Stimulated activated naive B cell treated with anti-CD40 and anti-IgM and Interleukin-4, amounts not matched to agents 10 μg/mL and 1 μg/mL and 100 μg/mL, for 72 hours (primary cell): Measurements from ENCODE around the gene TARP.
A peak's percentile ranks its signal among the peaks of the same experiment; 100 is the strongest.

Experiments used
- ATAC-seq, 2 donors: fragments of 150-1000 bp; cut with Tn5 transposase; replicated peaks; 2 replicates each; pipeline ENCODE4 v1.10.0; 2021; ENCODE audit warnings: moderate library complexity in 1 of 2
- DNase-seq: peaks from one replicate; pipeline ENCODE4 v3.0.0; 2021
- H3K27ac Mint-ChIP-seq: one replicate; pipeline ENCODE4 v1.8.0; 2022; ENCODE audit warnings: mild to moderate bottlenecking, mixed read lengths
- H3K27me3 Mint-ChIP-seq, 2 donors: one replicate each; pipeline ENCODE4 v1.8.0; 2022; ENCODE audit warnings: mixed read lengths in 2 of 2
- H3K36me3 Mint-ChIP-seq, 2 donors: one replicate each; pipeline ENCODE4 v1.8.0; 2022; ENCODE audit warnings: mixed read lengths in 2 of 2, mild to moderate bottlenecking in 1 of 2
- H3K4me1 Mint-ChIP-seq, 2 donors: one replicate each; pipeline ENCODE4 v1.8.0; 2022; ENCODE audit warnings: mixed read lengths in 2 of 2, mild to moderate bottlenecking in 1 of 2
- H3K4me3 Mint-ChIP-seq, 2 donors: one replicate each; pipeline ENCODE4 v1.8.0; 2022; ENCODE audit warnings: mild to moderate bottlenecking in 2 of 2, mixed read lengths in 2 of 2, moderate library complexity in 1 of 2
- H3K9me3 Mint-ChIP-seq, 2 donors: one replicate each; pipeline ENCODE4 v1.8.0; 2022; ENCODE audit warnings: mixed read lengths in 2 of 2, mild to moderate bottlenecking in 1 of 2

The TARP gene

DNA sequence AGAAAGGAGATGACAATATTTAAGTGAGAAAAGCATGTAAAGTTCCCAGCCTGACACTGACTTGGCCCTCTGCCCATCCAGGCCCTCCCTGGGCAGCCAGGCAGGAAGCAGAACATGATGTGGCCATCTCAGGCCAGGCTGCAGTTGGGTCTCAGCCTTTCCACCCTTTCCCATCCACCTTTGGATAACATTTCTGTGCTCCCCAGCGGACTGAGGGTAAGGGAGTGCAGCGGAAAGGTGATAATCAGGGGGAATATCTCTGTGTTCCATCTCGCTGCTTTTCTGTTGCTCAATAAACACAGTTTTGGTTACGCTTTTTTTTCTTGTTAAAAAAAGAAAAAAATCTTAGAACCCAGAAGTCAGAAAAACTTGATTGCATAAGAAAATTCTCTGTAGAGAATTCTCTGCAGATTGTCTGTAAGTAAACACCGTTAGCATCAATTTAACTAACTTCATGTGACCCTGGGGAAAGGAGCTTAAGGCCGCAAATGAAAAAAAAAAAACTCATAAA lies 37.2 kb upstream of the TARP start:
- Mint-ChIP-seq H3K27ac (peak overlapping the region; percentile 47), H3K4me3 (peak overlapping the region; percentile 82 to 85), H3K4me1 (peaks cover 11 to 24% of the 10 kb centered on the region in 2 donors), H3K27me3 (peaks cover 0 to 4% of the 10 kb centered on the region in 2 donors), H3K9me3 (no peaks in the 10 kb centered on the region), H3K36me3 (no peaks in the 10 kb centered on the region)
- ATAC-seq (no peak), DNase-seq (no peak)

DNA sequence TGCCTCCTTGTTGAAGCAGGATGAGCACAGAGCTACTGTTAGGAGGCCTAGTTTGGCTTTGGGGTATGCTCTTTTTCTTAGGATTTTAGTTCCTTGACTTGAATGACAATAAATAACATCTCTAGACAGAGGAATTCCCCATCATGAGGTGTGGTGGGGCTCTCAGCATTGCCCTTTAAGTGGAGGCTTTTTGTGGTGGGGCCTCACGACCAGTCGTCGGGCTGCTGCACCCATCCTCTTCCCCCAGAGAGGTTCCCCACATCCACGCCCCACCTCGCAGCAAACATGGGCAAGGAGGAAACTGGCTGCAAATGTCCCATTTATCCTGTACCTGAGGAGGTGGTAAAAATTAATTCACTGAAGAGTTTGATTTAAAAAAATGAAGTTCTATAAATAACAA lies 36.1 kb upstream of the TARP start:
- ATAC-seq, result peak; percentile 50 to 73
- no peaks in the 10 kb centered on the region for H3K9me3 Mint-ChIP-seq
- no peak for DNase-seq
- H3K27me3 Mint-ChIP-seq, result peaks cover 0 to 11% of the 10 kb centered on the region in 2 donors
- H3K4me3 Mint-ChIP-seq, result no peak overlapping the region
- peaks cover 11 to 24% of the 10 kb centered on the region in 2 donors for H3K4me1 Mint-ChIP-seq
- H3K36me3 Mint-ChIP-seq, result no peaks in the 10 kb centered on the region
- no peak overlapping the region for H3K27ac Mint-ChIP-seq

DNA sequence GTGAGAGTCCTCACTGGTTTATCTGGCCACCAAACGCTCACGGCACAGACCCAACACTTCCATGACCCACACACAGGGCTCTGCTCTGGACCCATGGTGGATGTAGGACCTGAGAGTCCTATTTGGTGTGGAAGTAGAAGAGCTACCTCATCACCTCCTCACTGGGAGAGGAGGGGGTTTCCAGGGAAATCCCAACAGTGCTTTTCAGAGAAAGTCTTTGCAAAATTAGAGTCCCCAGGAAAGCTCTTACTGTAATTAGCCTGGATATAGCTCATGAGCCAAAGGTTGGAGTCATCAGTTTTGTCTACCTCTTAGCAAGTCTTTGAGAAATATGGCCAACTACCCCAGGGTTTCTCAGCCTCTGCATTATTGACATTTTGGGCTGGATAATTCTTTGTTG lies 34.7 kb upstream of the TARP start:
- Mint-ChIP-seq H3K27me3 (peaks cover 0 to 12% of the 10 kb centered on the region in 2 donors), H3K4me3 (no peak overlapping the region), H3K36me3 (no peaks in the 10 kb centered on the region), H3K4me1 (peaks cover 11 to 24% of the 10 kb centered on the region in 2 donors), H3K9me3 (no peaks in the 10 kb centered on the region), H3K27ac (no peak overlapping the region)
- DNase-seq, result no peak
- peak in 1 of 2 donors; percentile 51 for ATAC-seq

DNA sequence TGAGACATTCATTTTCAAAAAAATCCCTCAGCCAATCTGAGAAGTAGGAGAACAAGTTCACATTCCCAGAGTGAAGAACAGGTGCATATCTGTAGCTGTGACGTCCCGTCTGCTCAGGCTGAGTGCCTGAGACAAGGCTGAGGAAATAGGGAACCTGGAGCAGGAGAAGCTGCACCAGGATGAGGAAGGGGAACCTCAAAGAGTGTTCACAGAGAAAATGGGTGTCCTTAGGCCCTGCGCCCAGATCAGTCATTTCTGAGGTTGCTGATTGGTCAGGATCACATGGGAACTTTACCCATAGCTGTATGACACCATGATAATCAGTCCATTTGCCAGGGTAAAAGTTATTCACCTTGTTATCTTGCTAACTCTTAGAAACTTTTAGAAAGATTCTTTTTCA lies 34.2 kb upstream of the TARP start:
- DNase-seq, result no peak
- no peak overlapping the region for H3K27ac Mint-ChIP-seq
- no peak overlapping the region for H3K4me3 Mint-ChIP-seq

DNA sequence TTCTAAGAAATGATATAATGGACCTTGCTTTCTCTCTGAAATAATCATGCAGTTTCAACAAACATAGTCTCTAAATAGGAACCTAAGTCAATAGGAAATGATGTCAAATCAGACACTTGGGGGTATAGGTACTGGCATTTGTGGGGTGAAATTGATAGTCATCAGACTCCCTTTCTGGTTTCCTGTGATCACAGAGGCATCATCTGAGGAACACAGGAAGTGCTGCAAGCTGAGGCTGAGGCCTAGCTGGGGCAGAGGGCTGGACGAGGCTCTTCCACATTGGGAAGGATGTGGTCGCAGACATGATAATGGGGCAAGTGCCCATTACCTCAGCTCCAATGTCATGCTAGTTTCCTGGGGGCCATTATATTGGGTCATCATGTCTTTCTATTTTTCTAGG lies 33.5 kb upstream of the TARP start:
- no peak overlapping the region for H3K4me3 Mint-ChIP-seq
- no peaks in the 10 kb centered on the region for H3K9me3 Mint-ChIP-seq
- ATAC-seq, result no peak
- peaks cover 0 to 12% of the 10 kb centered on the region in 2 donors for H3K27me3 Mint-ChIP-seq
- no peak overlapping the region for H3K27ac Mint-ChIP-seq
- no peaks in the 10 kb centered on the region for H3K36me3 Mint-ChIP-seq
- H3K4me1 Mint-ChIP-seq, result peaks cover 11 to 24% of the 10 kb centered on the region in 2 donors
- no peak for DNase-seq

More for the DNA sequence above, 34.2 kb upstream of the TARP start:
- Mint-ChIP-seq H3K36me3 (no peaks in the 10 kb centered on the region), H3K27me3 (peaks cover 0 to 12% of the 10 kb centered on the region in 2 donors), H3K4me1 (peaks cover 11 to 24% of the 10 kb centered on the region in 2 donors), H3K9me3 (no peaks in the 10 kb centered on the region)
- ATAC-seq, result no peak

DNA sequence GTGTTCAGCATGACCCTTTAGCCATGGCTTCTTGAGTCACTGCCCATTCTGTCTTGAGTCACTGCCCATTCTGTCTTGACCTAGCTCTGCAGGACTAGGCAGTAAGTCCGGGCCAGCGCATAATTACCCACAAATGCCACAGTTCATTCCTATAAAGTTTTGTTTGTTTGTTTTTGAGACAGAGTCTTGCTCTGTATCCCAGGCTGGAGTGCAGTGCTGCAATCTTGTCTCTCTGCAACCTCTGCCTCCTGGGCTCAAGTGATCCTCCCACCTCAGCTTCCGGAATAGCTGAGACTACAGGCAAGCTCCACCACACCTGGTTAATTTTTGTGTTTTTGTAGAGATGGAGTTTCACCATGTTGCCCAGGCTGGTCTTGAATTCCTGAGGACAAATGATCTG lies 32.7 kb upstream of the TARP start:
- no peaks in the 10 kb centered on the region for H3K36me3 Mint-ChIP-seq
- H3K9me3 Mint-ChIP-seq, result no peaks in the 10 kb centered on the region
- H3K4me1 Mint-ChIP-seq, result peaks cover 11 to 19% of the 10 kb centered on the region in 2 donors
- ATAC-seq (no peak), DNase-seq (no peak)
- H3K4me3 Mint-ChIP-seq, result no peak overlapping the region
- H3K27me3 Mint-ChIP-seq, result peaks cover 0 to 12% of the 10 kb centered on the region in 2 donors
- no peak overlapping the region for H3K27ac Mint-ChIP-seq

DNA sequence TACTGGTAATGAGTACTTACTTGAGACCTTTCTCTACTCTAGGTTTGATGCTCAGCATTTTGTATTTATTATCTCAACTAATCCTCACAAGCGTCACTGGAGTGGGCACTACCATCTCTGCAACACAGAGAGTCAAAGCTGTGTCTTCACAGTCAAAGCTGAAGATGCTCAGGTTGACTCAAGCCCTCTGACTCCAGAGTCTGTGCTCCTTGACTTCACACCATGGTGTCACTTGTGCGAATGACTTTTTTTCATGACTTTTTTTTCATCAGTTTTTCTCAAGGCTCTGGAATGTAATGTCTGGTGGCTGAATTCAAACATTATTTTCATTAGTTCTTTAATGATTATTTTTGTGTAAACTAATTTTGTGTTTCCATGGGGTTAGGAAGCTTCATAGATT lies 30.4 kb upstream of the TARP start:
- no peak overlapping the region for H3K27ac Mint-ChIP-seq
- ATAC-seq (no peak), DNase-seq (no peak)
- no peaks in the 10 kb centered on the region for H3K9me3 Mint-ChIP-seq
- H3K36me3 Mint-ChIP-seq, result no peaks in the 10 kb centered on the region
- peaks cover 0 to 8% of the 10 kb centered on the region in 2 donors for H3K27me3 Mint-ChIP-seq
- no peak overlapping the region for H3K4me3 Mint-ChIP-seq
- H3K4me1 Mint-ChIP-seq, result peaks cover 0 to 3% of the 10 kb centered on the region in 2 donors

DNA sequence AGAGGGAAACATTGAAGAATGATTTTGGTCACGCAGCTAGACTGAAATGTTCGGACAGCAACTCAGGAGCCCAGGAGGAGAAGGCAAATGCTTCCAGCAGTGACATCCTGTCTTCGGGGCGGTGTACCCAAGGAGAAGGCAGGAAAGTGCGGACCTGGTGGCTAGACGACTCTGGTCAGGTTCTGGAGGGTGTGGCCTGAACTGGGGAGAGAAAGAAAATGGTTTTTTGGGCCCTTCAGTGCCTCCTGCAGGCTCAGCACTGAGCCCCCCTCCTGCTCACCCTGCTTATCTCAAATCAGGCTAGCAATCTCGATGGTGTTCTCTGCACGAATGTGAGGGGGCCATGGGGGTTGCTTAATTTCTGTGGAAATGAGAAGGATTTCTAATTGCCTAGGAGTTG lies 26.7 kb upstream of the TARP start:
- Mint-ChIP-seq H3K9me3 (no peaks in the 10 kb centered on the region), H3K4me3 (no peak overlapping the region), H3K36me3 (no peaks in the 10 kb centered on the region), H3K27me3 (peaks cover 0 to 7% of the 10 kb centered on the region in 2 donors), H3K4me1 (peaks cover 9 to 15% of the 10 kb centered on the region in 2 donors), H3K27ac (no peak overlapping the region)
- no peak for ATAC-seq
- DNase-seq, result no peak

DNA sequence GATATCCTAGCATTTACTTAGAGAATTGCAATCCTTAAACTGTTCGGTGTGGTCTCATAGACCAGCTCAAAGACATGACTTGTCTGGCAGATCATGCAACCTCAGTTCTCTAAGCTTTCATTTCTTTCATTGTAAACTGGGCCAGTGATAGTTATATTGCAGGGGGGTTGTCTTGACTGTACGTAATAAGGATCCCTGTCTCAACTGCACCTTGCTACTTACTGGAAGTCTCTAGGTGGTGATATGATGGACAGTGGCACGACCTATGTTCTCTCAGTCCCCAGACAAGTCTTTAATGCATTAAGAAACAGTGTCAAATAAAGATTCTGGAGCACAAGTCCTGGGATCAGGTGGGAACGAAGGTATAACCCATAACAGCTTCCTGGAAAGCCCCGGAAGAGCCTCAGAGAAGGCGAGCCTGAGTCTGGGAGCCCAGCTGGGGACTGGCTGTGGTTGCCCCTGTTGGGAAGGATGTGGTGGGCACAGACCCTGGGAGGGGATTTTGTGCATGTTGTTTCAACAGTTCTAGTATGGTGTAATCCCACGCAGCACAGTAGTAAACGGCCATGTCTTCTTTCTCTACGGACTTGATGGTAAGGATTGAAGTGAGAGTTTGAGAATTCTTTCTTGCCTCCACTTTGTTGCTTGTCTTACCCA lies 26.0 kb upstream of the TARP start:
- Mint-ChIP-seq H3K4me3 (no peak overlapping the region), H3K27me3 (no peaks in the 10 kb centered on the region), H3K4me1 (peaks cover 9 to 15% of the 10 kb centered on the region in 2 donors), H3K9me3 (no peaks in the 10 kb centered on the region), H3K36me3 (no peaks in the 10 kb centered on the region), H3K27ac (no peak overlapping the region)
- ATAC-seq (no peak), DNase-seq (no peak)

DNA sequence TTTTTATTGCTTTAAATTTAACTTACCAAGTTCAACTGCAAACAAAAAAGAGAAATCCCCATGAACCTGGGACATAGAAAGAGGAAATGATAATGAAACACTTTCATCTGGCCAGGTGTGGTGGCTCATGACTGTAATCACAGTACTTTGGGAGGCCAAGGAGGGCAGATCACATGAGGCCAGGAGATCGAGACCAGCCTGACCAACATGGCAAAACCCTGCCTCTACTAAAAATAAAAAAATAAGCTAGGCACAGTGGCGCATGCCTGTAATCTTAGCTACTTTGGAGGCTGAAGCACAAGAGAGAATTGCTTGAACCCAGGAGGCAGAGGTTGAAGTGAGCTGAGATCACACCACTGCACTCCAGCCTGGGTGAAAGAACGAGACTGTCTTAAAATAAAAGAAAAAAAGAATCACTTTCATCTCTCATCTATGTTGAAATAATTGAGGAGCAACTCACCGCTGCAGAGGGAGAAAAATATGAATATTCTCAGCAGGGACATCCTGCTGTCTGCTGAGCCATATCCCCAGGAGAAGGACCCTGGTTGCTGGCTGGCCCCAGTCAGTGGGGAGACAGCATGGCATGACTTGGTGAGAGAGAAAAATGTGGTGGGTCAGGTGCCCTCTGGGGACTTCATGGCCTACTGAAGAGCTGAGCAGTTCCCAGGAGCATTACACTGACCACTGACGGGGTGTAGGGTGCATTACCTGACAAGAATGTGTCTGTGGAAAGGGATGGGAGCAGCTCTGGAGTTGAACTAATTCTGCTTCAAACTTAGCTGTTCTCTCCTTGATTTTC lies 22.8 kb upstream of the TARP start:
- H3K4me3 Mint-ChIP-seq, result no peak overlapping the region
- H3K9me3 Mint-ChIP-seq, result no peaks in the 10 kb centered on the region
- H3K4me1 Mint-ChIP-seq, result peaks cover 9 to 15% of the 10 kb centered on the region in 2 donors
- H3K27me3 Mint-ChIP-seq, result no peaks in the 10 kb centered on the region
- ATAC-seq, result peak; percentile 81 to 82
- DNase-seq, result no peak
- peak overlapping the region; percentile 68 for H3K27ac Mint-ChIP-seq
- no peaks in the 10 kb centered on the region for H3K36me3 Mint-ChIP-seq

DNA sequence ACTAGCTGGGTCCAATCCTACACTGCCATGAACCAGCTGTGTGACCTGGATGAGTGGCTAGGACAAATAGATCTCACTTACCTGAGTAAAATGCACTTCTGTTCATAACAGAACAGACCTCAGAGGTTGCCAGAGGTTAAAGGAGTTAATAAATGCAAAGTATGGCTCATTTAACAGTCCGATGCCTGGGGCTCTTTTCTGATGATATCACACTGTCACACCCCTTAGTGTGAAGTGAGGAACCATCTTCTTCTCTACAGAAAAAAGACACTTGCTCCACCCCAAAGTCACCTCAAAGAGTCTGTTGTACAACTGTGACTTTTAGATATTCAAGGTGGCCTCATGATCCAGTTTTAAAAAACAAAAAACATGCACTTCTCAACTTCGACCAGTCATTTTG lies 21.5 kb upstream of the TARP start:
- DNase-seq (no peak), ATAC-seq (no peak)
- Mint-ChIP-seq H3K4me3 (no peak overlapping the region), H3K27me3 (no peaks in the 10 kb centered on the region), H3K4me1 (peaks cover 9 to 15% of the 10 kb centered on the region in 2 donors), H3K36me3 (no peaks in the 10 kb centered on the region), H3K27ac (no peak overlapping the region), H3K9me3 (no peaks in the 10 kb centered on the region)

DNA sequence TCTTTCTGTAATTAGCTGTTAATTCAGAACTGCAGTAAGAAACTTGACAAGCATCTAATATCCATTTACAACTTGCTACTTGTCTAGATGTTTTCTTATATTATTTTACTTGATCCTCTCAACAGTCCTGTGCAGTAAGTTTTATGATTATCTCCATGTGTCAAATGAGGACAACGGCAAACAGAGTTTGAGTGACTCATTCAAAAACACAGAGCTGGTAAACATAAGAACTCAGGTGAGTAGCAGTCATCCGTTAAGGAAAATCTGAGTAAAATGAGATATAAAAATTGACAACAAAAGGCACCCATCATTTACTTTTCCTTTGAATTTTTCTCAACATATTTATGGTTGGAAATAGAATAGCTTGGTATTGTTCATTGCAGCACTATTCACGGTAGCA lies 19.0 kb upstream of the TARP start:
- H3K4me1 Mint-ChIP-seq, result peaks cover 9 to 15% of the 10 kb centered on the region in 2 donors
- H3K4me3 Mint-ChIP-seq, result no peak overlapping the region
- no peaks in the 10 kb centered on the region for H3K9me3 Mint-ChIP-seq
- DNase-seq (no peak), ATAC-seq (no peak)
- H3K36me3 Mint-ChIP-seq, result no peaks in the 10 kb centered on the region
- no peaks in the 10 kb centered on the region for H3K27me3 Mint-ChIP-seq
- no peak overlapping the region for H3K27ac Mint-ChIP-seq

DNA sequence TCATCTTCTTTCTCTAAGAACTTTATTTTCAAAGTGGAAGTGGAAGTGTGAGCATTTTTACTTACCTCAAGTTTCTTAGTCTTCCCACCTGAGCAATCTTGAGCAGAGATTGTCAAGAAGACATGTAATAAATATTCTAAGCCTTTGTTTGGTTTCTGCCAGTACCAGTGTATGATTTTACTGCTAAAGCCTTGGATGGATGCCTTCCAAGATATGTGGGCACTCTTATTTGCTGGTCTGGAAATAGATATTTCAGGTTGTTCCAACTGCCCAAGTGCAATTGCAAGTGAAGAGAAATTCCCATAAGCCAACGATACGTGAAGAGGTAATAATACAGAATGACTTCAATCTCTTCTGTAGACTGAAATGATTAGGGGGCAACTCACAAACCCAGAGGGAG lies 18.2 kb upstream of the TARP start:
- H3K36me3 Mint-ChIP-seq, result no peaks in the 10 kb centered on the region
- no peak for DNase-seq
- H3K9me3 Mint-ChIP-seq, result no peaks in the 10 kb centered on the region
- no peak for ATAC-seq
- H3K27me3 Mint-ChIP-seq, result no peaks in the 10 kb centered on the region
- H3K27ac Mint-ChIP-seq, result no peak overlapping the region
- H3K4me3 Mint-ChIP-seq, result no peak overlapping the region
- peaks cover 9 to 14% of the 10 kb centered on the region in 2 donors for H3K4me1 Mint-ChIP-seq

DNA sequence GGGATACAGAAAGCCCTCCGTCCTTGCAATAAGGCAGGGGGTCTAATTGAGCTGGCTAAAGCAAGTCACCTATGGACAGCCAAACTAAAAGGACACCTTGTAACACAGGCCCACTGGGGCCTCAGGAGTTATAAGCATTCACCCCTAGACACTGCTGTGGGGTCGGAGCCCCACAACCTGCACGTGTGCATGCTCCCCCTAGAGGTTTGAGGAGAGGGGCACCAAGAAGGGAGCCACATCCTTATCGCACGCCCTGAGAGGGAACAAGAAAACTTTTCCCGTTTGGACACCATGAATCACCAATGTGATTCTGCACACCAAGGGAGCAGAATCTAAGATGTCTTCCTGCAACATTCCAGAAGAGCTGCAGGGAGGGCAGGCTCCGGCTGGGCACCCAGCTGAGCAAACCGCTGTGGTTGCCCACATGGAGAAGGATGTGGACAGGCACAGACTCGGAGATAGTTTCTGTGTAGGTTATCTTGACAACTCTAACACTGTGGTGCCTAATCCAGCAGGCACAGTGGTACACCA lies 17.7 kb upstream of the TARP start:
- Mint-ChIP-seq H3K27ac (no peak overlapping the region), H3K36me3 (no peaks in the 10 kb centered on the region), H3K4me3 (no peak overlapping the region), H3K4me1 (peaks cover 7 to 10% of the 10 kb centered on the region in 2 donors), H3K9me3 (no peaks in the 10 kb centered on the region), H3K27me3 (no peaks in the 10 kb centered on the region)
- ATAC-seq (no peak), DNase-seq (no peak)

DNA sequence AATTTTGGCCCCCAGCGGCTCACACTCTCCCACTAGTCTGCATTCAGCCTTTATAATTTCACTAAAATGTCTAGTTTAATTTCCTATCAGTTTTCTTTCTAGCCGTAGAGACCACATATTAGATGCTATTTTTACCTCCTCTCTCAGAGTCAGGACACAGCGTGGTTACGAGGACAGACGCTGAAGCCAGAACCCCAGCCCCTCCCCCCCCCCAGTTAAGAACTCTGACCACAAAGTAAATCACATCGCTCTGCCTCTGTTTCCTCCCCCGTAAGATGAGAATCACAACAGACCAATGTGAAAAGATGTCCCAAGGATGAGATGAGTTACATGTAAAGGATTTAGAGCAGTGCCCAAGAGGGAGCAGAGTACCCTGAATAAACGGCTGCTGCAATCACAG lies 11.1 kb upstream of the TARP start:
- ATAC-seq (no peak), DNase-seq (no peak)
- Mint-ChIP-seq H3K9me3 (no peaks in the 10 kb centered on the region), H3K27ac (no peak overlapping the region), H3K27me3 (peaks cover 9 to 10% of the 10 kb centered on the region in 2 donors), H3K4me1 (peaks cover 0 to 8% of the 10 kb centered on the region in 2 donors), H3K36me3 (no peaks in the 10 kb centered on the region), H3K4me3 (no peak overlapping the region)
